Stimulated activated CD4-positive, alpha-beta T cell treated with anti-CD3 and anti-CD28 coated beads, TNF-alpha, amount 100 ng/mL, for 4 hours (primary cell): ENCODE data around the gene DGLUCY.
"Not testable (repeated sequence)": the region's sequence is repeated elsewhere in the genome, so short reads cannot be mapped to it uniquely, and the experiment has no call there.

Experiments used
- DNase-seq, 3 experiments: peaks; one replicate each; pipeline ENCODE4 v3.0.0-alpha.2; 2020; ENCODE audit warnings: low read depth in 3 of 3

Gene DGLUCY

GRCh38 chr14:91257328-91258010 is 143.6 kb downstream of the DGLUCY start:
- DNase-seq = no peak

- no peak for DNase-seq
Measured at GRCh38 chr14:91258011-91258618, 144.2 kb downstream of the DGLUCY start.

GRCh38 chr14:91258876-91259275 is 145.0 kb downstream of the DGLUCY start:
- no peak for DNase-seq

- DNase-seq = no peak
Measured at GRCh38 chr14:91261115-91261514, 147.2 kb downstream of the DGLUCY start.

GRCh38 chr14:91261986-91262549 is 148.2 kb downstream of the DGLUCY start:
- no peak for DNase-seq

GRCh38 chr14:91263329-91263728 is 149.5 kb downstream of the DGLUCY start:
- DNase-seq = no peak

- no peak for DNase-seq
Measured at GRCh38 chr14:91264151-91265150, 150.6 kb downstream of the DGLUCY start.

GRCh38 chr14:91265404-91265803 is 151.5 kb downstream of the DGLUCY start:
- no peak for DNase-seq

- DNase-seq = not testable (repeated sequence)
Measured at GRCh38 chr14:91266276-91266675, 152.4 kb downstream of the DGLUCY start.

- DNase-seq = no peak
Measured at GRCh38 chr14:91267965-91268437, 154.1 kb downstream of the DGLUCY start.

GRCh38 chr14:91269076-91269991 is 155.5 kb downstream of the DGLUCY start:
- DNase-seq = no peak

- no peak for DNase-seq
Measured at GRCh38 chr14:91270188-91270587, 156.3 kb downstream of the DGLUCY start.

- DNase-seq = no peak
Measured at GRCh38 chr14:91270619-91271018, 156.7 kb downstream of the DGLUCY start.

GRCh38 chr14:91271639-91272038 is 157.8 kb downstream of the DGLUCY start:
- no peak for DNase-seq

- DNase-seq = no peak
Measured at GRCh38 chr14:91272341-91273272, 158.7 kb downstream of the DGLUCY start.

- DNase-seq = no peak
Measured at GRCh38 chr14:91273273-91273884, 159.5 kb downstream of the DGLUCY start.

GRCh38 chr14:91273885-91274273 is 160.0 kb downstream of the DGLUCY start:
- no peak for DNase-seq

GRCh38 chr14:91274796-91275195 is 160.9 kb downstream of the DGLUCY start:
- DNase-seq = no peak
